Cardiac fibroblast (primary cell): ENCODE results near the gene AP3S1.

Source experiments
- DNase-seq, 2 donors: peaks; one replicate each; pipeline versions ENCODE4 v3.0.0 to v3.0.0-alpha.2; 2010; ENCODE audit warnings: low read depth in 2 of 2
- H3K4me3 ChIP-seq, 2 donors: replicated peaks in 1 of 2; 1 replicate in 1 of 2; 2 replicates in 1 of 2; pipeline ENCODE4 v1.5.1; 2011; ENCODE audit warnings: low read depth in 2 of 2, low read length in 2 of 2, mild to moderate bottlenecking in 2 of 2, moderate library complexity in 1 of 2
- CTCF ChIP-seq: IDR thresholded peaks from one replicate; pipeline ENCODE4 v1.5.1; 2011; ENCODE audit warnings: low read depth, mild to moderate bottlenecking, low read length, inconsistent platforms

The AP3S1 gene

GRCh38 chr5:115813719-115814118 is 28.0 kb upstream of the AP3S1 start:
- no peak overlapping the region for H3K4me3 ChIP-seq
- TF ChIP-seq CTCF = no peak
- no peak for DNase-seq

- peak in 1 of 2 donors; percentile 9 for DNase-seq
- H3K4me3 ChIP-seq = peak overlapping the region in 1 of 2 donors; percentile 54
- no peak for TF ChIP-seq CTCF
These were observed 26.6 kb upstream of the AP3S1 start for GRCh38 chr5:115815006-115815692.

- TF ChIP-seq CTCF = no peak
- no peak for DNase-seq
- peak overlapping the region; percentile 51 to 54 for H3K4me3 ChIP-seq
These were observed 26.0 kb upstream of the AP3S1 start for GRCh38 chr5:115815693-115816225.

GRCh38 chr5:115816226-115817081 is 25.3 kb upstream of the AP3S1 start, which contains the start of gene CDO1:
TSS of gene CDO1 (minus strand) at chr5:115816659. CDS start at chr5:115816397, 262 bp downstream.
- TF ChIP-seq CTCF = no peak
- DNase-seq = peak; percentile 46 to 54
- H3K4me3 ChIP-seq = peak within 1 kb of the TSS; percentile 51 to 54

GRCh38 chr5:115817386-115817785 is 24.3 kb upstream of the AP3S1 start:
- H3K4me3 ChIP-seq = no peak overlapping the region
- DNase-seq = no peak
- TF ChIP-seq CTCF = no peak

GRCh38 chr5:115818821-115819220 is 22.9 kb upstream of the AP3S1 start:
- no peak for TF ChIP-seq CTCF
- H3K4me3 ChIP-seq = no peak overlapping the region
- no peak for DNase-seq
